ENCODE measurements around the gene PCDH18. TPM values are rescaled to one million over a fixed set of nuclear protein-coding genes. Genes with fewer than 3 reads are reported as not detected.
A peak's percentile ranks its signal among the peaks of the same experiment; 100 is the strongest.
"Not testable (repeated sequence)": the region's sequence is repeated elsewhere in the genome, so short reads cannot be mapped to it uniquely, and the experiment has no call there.

Gene PCDH18
- total RNA-seq, 1 experiment from 2014 or later = 28.0 TPM

DNA sequence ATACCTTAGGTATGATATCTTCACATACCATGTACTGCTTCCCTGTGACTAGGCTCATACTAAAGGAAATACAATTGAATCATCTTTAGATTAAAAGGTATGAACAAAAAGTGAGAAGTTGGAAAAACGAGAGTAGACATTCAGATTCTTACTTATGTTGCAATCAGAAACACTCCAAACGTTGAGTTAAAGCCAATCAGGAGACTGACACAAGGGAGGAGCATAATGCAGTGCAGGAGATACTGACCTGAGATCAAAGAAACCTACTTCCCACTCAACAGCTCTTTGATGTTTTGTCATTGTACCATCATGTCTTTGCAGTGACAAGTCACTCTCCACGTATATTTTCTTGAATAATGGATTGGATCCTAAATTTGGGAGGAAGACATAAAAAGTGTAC lies 8.9 kb upstream of the PCDH18 start (continued):
- no peak for TF ChIP-seq SP1 (CRISPR knock-in tag; conservative IDR thresholded peaks at IDR 0.05)
- TF ChIP-seq EMX1 (CRISPR knock-in tag; IDR thresholded peaks at IDR 0.05) = no peak
- TF ChIP-seq ZNF396 (CRISPR knock-in tag; IDR thresholded peaks at IDR 0.05; ENCODE audit: borderline replicate concordance) = no peak
- TF ChIP-seq, protein P1, sequence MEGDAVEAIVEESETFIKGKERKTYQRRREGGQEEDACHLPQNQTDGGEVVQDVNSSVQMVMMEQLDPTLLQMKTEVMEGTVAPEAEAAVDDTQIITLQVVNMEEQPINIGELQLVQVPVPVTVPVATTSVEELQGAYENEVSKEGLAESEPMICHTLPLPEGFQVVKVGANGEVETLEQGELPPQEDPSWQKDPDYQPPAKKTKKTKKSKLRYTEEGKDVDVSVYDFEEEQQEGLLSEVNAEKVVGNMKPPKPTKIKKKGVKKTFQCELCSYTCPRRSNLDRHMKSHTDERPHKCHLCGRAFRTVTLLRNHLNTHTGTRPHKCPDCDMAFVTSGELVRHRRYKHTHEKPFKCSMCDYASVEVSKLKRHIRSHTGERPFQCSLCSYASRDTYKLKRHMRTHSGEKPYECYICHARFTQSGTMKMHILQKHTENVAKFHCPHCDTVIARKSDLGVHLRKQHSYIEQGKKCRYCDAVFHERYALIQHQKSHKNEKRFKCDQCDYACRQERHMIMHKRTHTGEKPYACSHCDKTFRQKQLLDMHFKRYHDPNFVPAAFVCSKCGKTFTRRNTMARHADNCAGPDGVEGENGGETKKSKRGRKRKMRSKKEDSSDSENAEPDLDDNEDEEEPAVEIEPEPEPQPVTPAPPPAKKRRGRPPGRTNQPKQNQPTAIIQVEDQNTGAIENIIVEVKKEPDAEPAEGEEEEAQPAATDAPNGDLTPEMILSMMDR (IDR thresholded peaks at IDR 0.05) = no peak
- TF ChIP-seq, protein P2, sequence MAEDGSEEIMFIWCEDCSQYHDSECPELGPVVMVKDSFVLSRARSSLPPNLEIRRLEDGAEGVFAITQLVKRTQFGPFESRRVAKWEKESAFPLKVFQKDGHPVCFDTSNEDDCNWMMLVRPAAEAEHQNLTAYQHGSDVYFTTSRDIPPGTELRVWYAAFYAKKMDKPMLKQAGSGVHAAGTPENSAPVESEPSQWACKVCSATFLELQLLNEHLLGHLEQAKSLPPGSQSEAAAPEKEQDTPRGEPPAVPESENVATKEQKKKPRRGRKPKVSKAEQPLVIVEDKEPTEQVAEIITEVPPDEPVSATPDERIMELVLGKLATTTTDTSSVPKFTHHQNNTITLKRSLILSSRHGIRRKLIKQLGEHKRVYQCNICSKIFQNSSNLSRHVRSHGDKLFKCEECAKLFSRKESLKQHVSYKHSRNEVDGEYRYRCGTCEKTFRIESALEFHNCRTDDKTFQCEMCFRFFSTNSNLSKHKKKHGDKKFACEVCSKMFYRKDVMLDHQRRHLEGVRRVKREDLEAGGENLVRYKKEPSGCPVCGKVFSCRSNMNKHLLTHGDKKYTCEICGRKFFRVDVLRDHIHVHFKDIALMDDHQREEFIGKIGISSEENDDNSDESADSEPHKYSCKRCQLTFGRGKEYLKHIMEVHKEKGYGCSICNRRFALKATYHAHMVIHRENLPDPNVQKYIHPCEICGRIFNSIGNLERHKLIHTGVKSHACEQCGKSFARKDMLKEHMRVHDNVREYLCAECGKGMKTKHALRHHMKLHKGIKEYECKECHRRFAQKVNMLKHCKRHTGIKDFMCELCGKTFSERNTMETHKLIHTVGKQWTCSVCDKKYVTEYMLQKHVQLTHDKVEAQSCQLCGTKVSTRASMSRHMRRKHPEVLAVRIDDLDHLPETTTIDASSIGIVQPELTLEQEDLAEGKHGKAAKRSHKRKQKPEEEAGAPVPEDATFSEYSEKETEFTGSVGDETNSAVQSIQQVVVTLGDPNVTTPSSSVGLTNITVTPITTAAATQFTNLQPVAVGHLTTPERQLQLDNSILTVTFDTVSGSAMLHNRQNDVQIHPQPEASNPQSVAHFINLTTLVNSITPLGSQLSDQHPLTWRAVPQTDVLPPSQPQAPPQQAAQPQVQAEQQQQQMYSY (CRISPR knock-in tag; IDR thresholded peaks at IDR 0.05) = no peak

- CTCF ChIA-PET = interaction anchor here (1.5 kb wide), 1 partner anchor 9 kb away, joined by 4 read pairs; the partner anchor contains the start of gene PCDH18
- POLR2A ChIA-PET = no interaction called here
- Mint-ChIP-seq H3K27ac (no peak overlapping the region; the same call in 1 of the 2 replicates), H3K4me1 (peaks cover 69% of the 10 kb centered on the region), H3K36me3 (no peaks in the 10 kb centered on the region), H3K4me3 (no peak overlapping the region), H3K9me3 (peaks cover 3% of the 10 kb centered on the region; the same call in 1 of the 2 replicates), H3K27me3 (ENCODE audit: low read depth) (peaks cover 9% of the 10 kb centered on the region)
- TF ChIP-seq HMGA2 (CRISPR knock-in tag; IDR thresholded peaks at IDR 0.05) (no peak), SOX15 (CRISPR knock-in tag; IDR thresholded peaks at IDR 0.05) (no peak), NFYB (CRISPR knock-in tag; conservative IDR thresholded peaks at IDR 0.05; ENCODE audit: low read depth) (peak; percentile 68)
- TF ChIP-seq, protein P3, sequence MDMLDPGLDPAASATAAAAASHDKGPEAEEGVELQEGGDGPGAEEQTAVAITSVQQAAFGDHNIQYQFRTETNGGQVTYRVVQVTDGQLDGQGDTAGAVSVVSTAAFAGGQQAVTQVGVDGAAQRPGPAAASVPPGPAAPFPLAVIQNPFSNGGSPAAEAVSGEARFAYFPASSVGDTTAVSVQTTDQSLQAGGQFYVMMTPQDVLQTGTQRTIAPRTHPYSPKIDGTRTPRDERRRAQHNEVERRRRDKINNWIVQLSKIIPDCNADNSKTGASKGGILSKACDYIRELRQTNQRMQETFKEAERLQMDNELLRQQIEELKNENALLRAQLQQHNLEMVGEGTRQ (CRISPR knock-in tag; IDR thresholded peaks at IDR 0.05) = peak; percentile 46
- no peak for DNase-seq (ENCODE audit: low spot score)
- ATAC-seq = no peak
These were observed 8.1 kb upstream of the PCDH18 start for GRCh38 chr4:137540356-137540755.

DNA sequence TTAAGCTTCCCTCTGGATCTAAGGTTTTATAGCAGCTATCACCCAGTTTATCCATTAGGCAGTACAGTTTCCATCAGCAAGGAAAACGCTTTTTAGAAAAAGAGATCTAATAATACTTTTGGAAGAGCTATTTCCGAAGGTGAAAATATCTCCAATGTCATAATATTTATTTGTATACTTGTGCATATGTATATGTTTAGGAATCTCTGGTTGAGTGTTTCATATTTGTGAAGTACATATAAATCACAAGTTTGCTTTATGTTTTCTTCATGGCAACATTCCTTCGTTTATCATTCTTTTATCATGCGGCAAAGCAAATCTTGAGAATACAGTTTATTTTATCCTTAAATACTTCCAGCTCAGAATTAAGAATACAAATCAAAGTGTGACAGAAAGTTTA lies 6.2 kb upstream of the PCDH18 start:
- ChIA-PET POLR2A (no interaction called here), CTCF (no interaction called here)
- H3K27me3 Mint-ChIP-seq (ENCODE audit: low read depth) = peaks cover under 1% of the 10 kb centered on the region; the same call in 1 of the 2 replicates
- H3K9me3 Mint-ChIP-seq = peaks cover 3% of the 10 kb centered on the region; the same call in 1 of the 2 replicates
- no peak for ATAC-seq
- no peaks in the 10 kb centered on the region for H3K36me3 Mint-ChIP-seq
- peaks cover 66% of the 10 kb centered on the region for H3K4me1 Mint-ChIP-seq
- TF ChIP-seq CDX4 (CRISPR knock-in tag; IDR thresholded peaks at IDR 0.05; ENCODE audit: borderline replicate concordance) (no peak), NFATC4 (CRISPR knock-in tag; IDR thresholded peaks at IDR 0.05) (no peak)
- DNase-seq (ENCODE audit: low spot score) = no peak
- H3K4me3 Mint-ChIP-seq = no peak overlapping the region
- no peak overlapping the region for H3K27ac Mint-ChIP-seq

DNA sequence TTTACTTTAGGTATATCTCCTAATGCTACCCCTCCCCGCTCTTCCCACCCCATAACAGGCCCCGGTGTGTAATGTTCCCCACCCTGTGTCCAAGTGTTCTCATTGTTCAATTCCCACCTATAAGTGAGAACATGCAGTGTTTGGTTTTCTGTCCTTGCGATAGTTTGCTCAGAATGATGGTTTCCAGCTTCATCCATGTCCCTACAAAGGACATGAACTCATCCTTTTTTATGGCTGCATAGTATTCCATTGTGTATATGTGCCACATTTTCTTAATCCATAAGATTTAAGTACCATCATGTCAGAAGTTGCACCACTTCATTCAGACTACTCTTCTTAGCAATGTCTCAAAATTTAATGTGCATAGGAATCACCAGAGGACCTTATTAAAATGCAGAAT lies 5.5 kb upstream of the PCDH18 start:
- peaks cover 58% of the 10 kb centered on the region for H3K4me1 Mint-ChIP-seq
- H3K36me3 Mint-ChIP-seq; DNase-seq (ENCODE audit: low spot score); H3K9me3 Mint-ChIP-seq; CTCF ChIA-PET; POLR2A ChIA-PET; ATAC-seq; H3K4me3 Mint-ChIP-seq; H3K27me3 Mint-ChIP-seq (ENCODE audit: low read depth): not testable (repeated sequence)
- H3K27ac Mint-ChIP-seq = 0 out of 2 replicates have a peak overlapping the region, but pooled peaks have one; percentile 45

All from WTC11 (cell line).